AG04449 (cell line): ENCODE measurements around the gene FADD.

Experiments
- CTCF ChIA-PET: fragments of 350-600 bp; formaldehyde crosslinking; extraction: SDS; loops from one replicate; lab custom pipeline; 2021; ENCODE audit warnings: antibody characterized with exemption; lab: Yijun Ruan, JAX
- POLR2A ChIA-PET: fragments of 400-600, 350-600 bp; formaldehyde crosslinking; extraction: SDS; loops from one replicate; lab custom pipeline; 2020; ENCODE audit warnings: antibody characterized with exemption, inconsistent platforms; lab: Yijun Ruan, JAX
- DNase-seq: peaks from one replicate; pipeline ENCODE4 v3.0.0-alpha.2; 2010; ENCODE audit warnings: low read depth, low spot score
- H3K4me3 ChIP-seq: 2 replicates; pipeline ENCODE4 v1.5.1; 2011; ENCODE audit warnings: low read depth, mild to moderate bottlenecking, control low read depth, low read length
- CTCF ChIP-seq: IDR thresholded peaks from one replicate; pipeline ENCODE4 v1.5.1; 2011; ENCODE audit warnings: mild to moderate bottlenecking, moderate library complexity, low read length, control low read depth, inconsistent platforms; ENCODE audit not compliant: insufficient read depth; ENCODE audit errors: missing control alignments

Gene FADD

GRCh38 chr11:70176940-70177689, 26.0 kb upstream of the FADD start:
- TF ChIP-seq CTCF, result peak; percentile 61
- ChIA-PET POLR2A (no interaction called here), CTCF (interaction anchor here (1.5 to 2.2 kb wide), 2 partner anchors 258 to 262 kb away, joined by 4 to 6 read pairs; no protein-coding TSS in a partner anchor)
- DNase-seq, result no peak
- no peak overlapping the region for H3K4me3 ChIP-seq

GRCh38 chr11:70180906-70181305, 22.2 kb upstream of the FADD start:
- TF ChIP-seq CTCF, result no peak
- DNase-seq, result no peak
- ChIA-PET POLR2A (no interaction called here), CTCF (interaction anchor here (1.1 kb wide), 1 partner anchor 10 kb away, joined by 3 read pairs; no protein-coding TSS in a partner anchor)
- no peak overlapping the region for H3K4me3 ChIP-seq

- ChIA-PET POLR2A (interaction anchor here (0.5 kb wide), 1 partner anchor 283 kb away, joined by 4 read pairs; no protein-coding TSS in a partner anchor), CTCF (interaction anchor here (1.4 kb wide), 1 partner anchor 263 kb away, joined by 4 read pairs; no protein-coding TSS in a partner anchor)
- no peak for TF ChIP-seq CTCF
Measured at GRCh38 chr11:70182266-70182665, 20.8 kb upstream of the FADD start.

GRCh38 chr11:70183032-70183431, 20.1 kb upstream of the FADD start:
- no peak for TF ChIP-seq CTCF
- POLR2A ChIA-PET, result no interaction called here
- CTCF ChIA-PET, result interaction anchor here (0.9 to 2.1 kb wide), 5 partner anchors 9 to 267 kb away, joined by 3 to 8 read pairs (median 4); no protein-coding TSS in a partner anchor

More at GRCh38 chr11:70182266-70182665, 20.8 kb upstream of the FADD start:
- no peak overlapping the region for H3K4me3 ChIP-seq
- DNase-seq, result no peak

GRCh38 chr11:70183483-70184176, 19.5 kb upstream of the FADD start:
- TF ChIP-seq CTCF, result no peak
- DNase-seq, result no peak
- H3K4me3 ChIP-seq, result no peak overlapping the region
- ChIA-PET CTCF (interaction anchor here (0.9 to 2.1 kb wide), 7 partner anchors 8 to 267 kb away, joined by 3 to 10 read pairs (median 4); no protein-coding TSS in a partner anchor), POLR2A (no interaction called here)

More at GRCh38 chr11:70183032-70183431, 20.1 kb upstream of the FADD start:
- H3K4me3 ChIP-seq, result no peak overlapping the region
- no peak for DNase-seq

- no peak overlapping the region for H3K4me3 ChIP-seq
- CTCF ChIA-PET, result interaction anchor here (1.1 to 2.1 kb wide), 6 partner anchors 8 to 268 kb away, joined by 3 to 10 read pairs (median 4); no protein-coding TSS in a partner anchor
- POLR2A ChIA-PET, result no interaction called here
- DNase-seq, result no peak
- no peak for TF ChIP-seq CTCF
Measured at GRCh38 chr11:70184396-70184795, 18.7 kb upstream of the FADD start.
